ENCODE data around the gene NUDCD2.

The NUDCD2 gene

DNA sequence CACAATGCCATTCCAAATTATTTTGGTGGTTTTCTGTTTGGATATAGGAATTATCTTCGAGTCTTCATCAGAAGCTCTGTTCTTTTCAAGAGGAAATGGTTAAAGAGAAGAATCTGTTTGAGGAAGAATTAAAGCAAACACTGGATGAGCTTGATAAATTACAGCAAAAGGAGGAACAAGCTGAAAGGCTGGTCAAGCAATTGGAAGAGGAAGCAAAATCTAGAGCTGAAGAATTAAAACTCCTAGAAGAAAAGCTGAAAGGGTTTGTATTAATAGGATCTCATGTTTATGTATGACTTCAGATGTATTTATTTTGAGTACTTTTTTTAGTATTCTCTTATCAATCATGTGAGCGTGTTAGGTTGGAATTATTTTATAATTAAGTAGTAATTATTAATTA lies 15.5 kb upstream of the NUDCD2 start:
- no peak for TF ChIP-seq NFIC (IDR thresholded peaks at IDR 0.05)
- TF ChIP-seq, protein P1, sequence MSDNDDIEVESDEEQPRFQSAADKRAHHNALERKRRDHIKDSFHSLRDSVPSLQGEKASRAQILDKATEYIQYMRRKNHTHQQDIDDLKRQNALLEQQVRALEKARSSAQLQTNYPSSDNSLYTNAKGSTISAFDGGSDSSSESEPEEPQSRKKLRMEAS (IDR thresholded peaks at IDR 0.05), result no peak
- no peak for TF ChIP-seq TEAD4 (IDR thresholded peaks at IDR 0.05)
- TF ChIP-seq RAD21 (IDR thresholded peaks at IDR 0.05; ENCODE audit: low read depth), result no peak
- TF ChIP-seq, protein P2, sequence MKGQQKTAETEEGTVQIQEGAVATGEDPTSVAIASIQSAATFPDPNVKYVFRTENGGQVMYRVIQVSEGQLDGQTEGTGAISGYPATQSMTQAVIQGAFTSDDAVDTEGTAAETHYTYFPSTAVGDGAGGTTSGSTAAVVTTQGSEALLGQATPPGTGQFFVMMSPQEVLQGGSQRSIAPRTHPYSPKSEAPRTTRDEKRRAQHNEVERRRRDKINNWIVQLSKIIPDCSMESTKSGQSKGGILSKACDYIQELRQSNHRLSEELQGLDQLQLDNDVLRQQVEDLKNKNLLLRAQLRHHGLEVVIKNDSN (IDR thresholded peaks at IDR 0.05), result no peak
- no peak for TF ChIP-seq EP300 (IDR thresholded peaks at IDR 0.05; ENCODE audit: borderline replicate concordance)
- no peak for TF ChIP-seq CREB1 (IDR thresholded peaks at IDR 0.05; ENCODE audit: low read depth)
- TF ChIP-seq, protein P3, sequence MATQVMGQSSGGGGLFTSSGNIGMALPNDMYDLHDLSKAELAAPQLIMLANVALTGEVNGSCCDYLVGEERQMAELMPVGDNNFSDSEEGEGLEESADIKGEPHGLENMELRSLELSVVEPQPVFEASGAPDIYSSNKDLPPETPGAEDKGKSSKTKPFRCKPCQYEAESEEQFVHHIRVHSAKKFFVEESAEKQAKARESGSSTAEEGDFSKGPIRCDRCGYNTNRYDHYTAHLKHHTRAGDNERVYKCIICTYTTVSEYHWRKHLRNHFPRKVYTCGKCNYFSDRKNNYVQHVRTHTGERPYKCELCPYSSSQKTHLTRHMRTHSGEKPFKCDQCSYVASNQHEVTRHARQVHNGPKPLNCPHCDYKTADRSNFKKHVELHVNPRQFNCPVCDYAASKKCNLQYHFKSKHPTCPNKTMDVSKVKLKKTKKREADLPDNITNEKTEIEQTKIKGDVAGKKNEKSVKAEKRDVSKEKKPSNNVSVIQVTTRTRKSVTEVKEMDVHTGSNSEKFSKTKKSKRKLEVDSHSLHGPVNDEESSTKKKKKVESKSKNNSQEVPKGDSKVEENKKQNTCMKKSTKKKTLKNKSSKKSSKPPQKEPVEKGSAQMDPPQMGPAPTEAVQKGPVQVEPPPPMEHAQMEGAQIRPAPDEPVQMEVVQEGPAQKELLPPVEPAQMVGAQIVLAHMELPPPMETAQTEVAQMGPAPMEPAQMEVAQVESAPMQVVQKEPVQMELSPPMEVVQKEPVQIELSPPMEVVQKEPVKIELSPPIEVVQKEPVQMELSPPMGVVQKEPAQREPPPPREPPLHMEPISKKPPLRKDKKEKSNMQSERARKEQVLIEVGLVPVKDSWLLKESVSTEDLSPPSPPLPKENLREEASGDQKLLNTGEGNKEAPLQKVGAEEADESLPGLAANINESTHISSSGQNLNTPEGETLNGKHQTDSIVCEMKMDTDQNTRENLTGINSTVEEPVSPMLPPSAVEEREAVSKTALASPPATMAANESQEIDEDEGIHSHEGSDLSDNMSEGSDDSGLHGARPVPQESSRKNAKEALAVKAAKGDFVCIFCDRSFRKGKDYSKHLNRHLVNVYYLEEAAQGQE (IDR thresholded peaks at IDR 0.05; ENCODE audit: low read depth), result no peak
- no peak for TF ChIP-seq ZBTB7A (IDR thresholded peaks at IDR 0.05; ENCODE audit: low read depth)
- no peak for TF ChIP-seq EGR1 (IDR thresholded peaks at IDR 0.05)
- TF ChIP-seq TCF12 (IDR thresholded peaks at IDR 0.05; ENCODE audit: low read depth), result no peak
- no peak for TF ChIP-seq FOXM1 (IDR thresholded peaks at IDR 0.05; ENCODE audit: borderline replicate concordance, low read depth)
- no peak for TF ChIP-seq YY1 (IDR thresholded peaks at IDR 0.05; ENCODE audit: low read depth)
- TF ChIP-seq TAF1 (IDR thresholded peaks at IDR 0.05; ENCODE audit: low read depth), result no peak
- no peak for TF ChIP-seq CEBPB (IDR thresholded peaks at IDR 0.05)

DNA sequence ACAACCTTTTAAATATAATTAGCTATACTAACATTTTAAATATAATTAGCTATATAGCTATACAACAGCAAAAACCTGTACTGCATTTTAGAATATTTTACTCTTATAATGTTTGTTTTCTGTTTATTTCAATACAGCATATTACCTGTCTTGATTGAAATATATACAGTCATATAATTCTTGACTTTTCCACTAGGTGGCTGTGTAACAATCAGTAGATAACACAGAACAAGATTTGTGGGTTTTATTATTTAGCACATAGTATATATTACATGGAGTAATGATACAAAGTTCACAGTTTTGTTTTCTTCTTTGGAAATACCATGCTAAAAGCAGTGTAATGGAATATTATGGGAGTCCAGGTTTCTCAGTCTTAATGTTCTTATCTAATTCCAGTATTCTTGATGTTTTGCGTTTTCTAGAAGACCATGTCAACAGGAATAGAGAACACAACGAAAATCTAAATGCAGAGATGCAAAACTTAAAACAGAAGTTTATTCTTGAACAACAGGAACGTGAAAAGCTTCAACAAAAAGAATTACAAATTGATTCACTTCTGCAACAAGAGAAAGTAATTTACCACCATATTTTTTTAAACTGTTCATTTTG lies 13.8 kb upstream of the NUDCD2 start:
- TF ChIP-seq YY1 (IDR thresholded peaks at IDR 0.05; ENCODE audit: low read depth), result no peak
- TF ChIP-seq ZBTB7A (IDR thresholded peaks at IDR 0.05; ENCODE audit: low read depth), result no peak
- no peak for TF ChIP-seq CREB1 (IDR thresholded peaks at IDR 0.05; ENCODE audit: low read depth)
- TF ChIP-seq, protein P1 (IDR thresholded peaks at IDR 0.05), result no peak
- TF ChIP-seq CEBPB (IDR thresholded peaks at IDR 0.05), result no peak
- no peak for TF ChIP-seq EGR1 (IDR thresholded peaks at IDR 0.05)
- TF ChIP-seq, protein P3 (IDR thresholded peaks at IDR 0.05; ENCODE audit: low read depth), result no peak
- no peak for TF ChIP-seq TAF1 (IDR thresholded peaks at IDR 0.05; ENCODE audit: low read depth)
- TF ChIP-seq, protein P2 (IDR thresholded peaks at IDR 0.05), result no peak
- TF ChIP-seq TCF12 (IDR thresholded peaks at IDR 0.05; ENCODE audit: low read depth), result no peak
- no peak for TF ChIP-seq EP300 (IDR thresholded peaks at IDR 0.05; ENCODE audit: borderline replicate concordance)
- no peak for TF ChIP-seq RAD21 (IDR thresholded peaks at IDR 0.05; ENCODE audit: low read depth)
- TF ChIP-seq TEAD4 (IDR thresholded peaks at IDR 0.05), result no peak
- no peak for TF ChIP-seq FOXM1 (IDR thresholded peaks at IDR 0.05; ENCODE audit: borderline replicate concordance, low read depth)
- no peak for TF ChIP-seq NFIC (IDR thresholded peaks at IDR 0.05)

DNA sequence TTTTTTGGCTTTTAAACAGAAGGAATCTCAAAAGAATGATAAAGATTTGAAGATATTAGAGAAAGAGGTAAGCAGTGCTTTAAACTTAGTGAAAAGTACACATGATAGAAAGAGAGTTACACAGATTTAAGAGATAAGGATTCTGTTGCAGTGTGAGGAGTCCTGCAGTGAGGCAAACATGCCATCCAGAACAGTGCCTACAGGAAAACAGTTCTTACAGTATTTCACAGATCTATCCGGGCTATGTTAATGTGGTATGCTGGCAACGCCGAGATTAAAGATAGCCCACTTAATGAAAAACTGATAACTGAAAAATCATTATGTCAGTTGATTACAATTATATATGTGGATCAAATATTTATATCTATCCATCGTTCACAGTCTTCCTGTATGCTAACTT lies 7.8 kb upstream of the NUDCD2 start:
- no peak for TF ChIP-seq EP300 (IDR thresholded peaks at IDR 0.05; ENCODE audit: borderline replicate concordance)
- TF ChIP-seq, protein P3 (IDR thresholded peaks at IDR 0.05; ENCODE audit: low read depth), result no peak
- no peak for TF ChIP-seq CEBPB (IDR thresholded peaks at IDR 0.05)
- TF ChIP-seq TAF1 (IDR thresholded peaks at IDR 0.05; ENCODE audit: low read depth), result no peak
- no peak for TF ChIP-seq ZBTB7A (IDR thresholded peaks at IDR 0.05; ENCODE audit: low read depth)
- TF ChIP-seq YY1 (IDR thresholded peaks at IDR 0.05; ENCODE audit: low read depth), result no peak
- no peak for TF ChIP-seq FOXM1 (IDR thresholded peaks at IDR 0.05; ENCODE audit: borderline replicate concordance, low read depth)

DNA sequence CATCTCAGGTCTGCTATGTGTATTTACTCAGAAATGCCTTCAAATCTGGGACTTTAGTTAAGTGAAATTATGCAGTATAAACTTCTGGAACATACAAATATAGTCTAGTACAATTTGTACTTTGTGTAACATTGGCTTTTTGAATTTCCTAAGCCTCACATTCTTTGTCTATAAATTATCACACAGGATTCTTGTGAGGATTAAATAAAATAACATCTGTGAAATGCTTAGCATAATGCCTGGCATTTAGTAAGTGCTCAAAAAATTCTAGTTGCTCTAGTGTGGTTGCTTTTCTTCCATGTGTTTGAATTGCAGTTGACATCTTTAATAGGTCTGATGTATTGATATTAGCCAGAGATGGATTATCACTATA lies 3.1 kb upstream of the NUDCD2 start:
- no peak for TF ChIP-seq TAF1 (IDR thresholded peaks at IDR 0.05; ENCODE audit: low read depth)
- no peak for TF ChIP-seq TCF12 (IDR thresholded peaks at IDR 0.05; ENCODE audit: low read depth)
- TF ChIP-seq NFIC (IDR thresholded peaks at IDR 0.05), result no peak
- TF ChIP-seq RAD21 (IDR thresholded peaks at IDR 0.05; ENCODE audit: low read depth), result no peak
- no peak for TF ChIP-seq ZBTB7A (IDR thresholded peaks at IDR 0.05; ENCODE audit: low read depth)
- TF ChIP-seq FOXM1 (IDR thresholded peaks at IDR 0.05; ENCODE audit: borderline replicate concordance, low read depth), result no peak
- TF ChIP-seq, protein P3 (IDR thresholded peaks at IDR 0.05; ENCODE audit: low read depth), result no peak
- TF ChIP-seq EP300 (IDR thresholded peaks at IDR 0.05; ENCODE audit: borderline replicate concordance), result no peak
- TF ChIP-seq, protein P1 (IDR thresholded peaks at IDR 0.05), result no peak
- no peak for TF ChIP-seq TEAD4 (IDR thresholded peaks at IDR 0.05)
- no peak for TF ChIP-seq YY1 (IDR thresholded peaks at IDR 0.05; ENCODE audit: low read depth)
- TF ChIP-seq CREB1 (IDR thresholded peaks at IDR 0.05; ENCODE audit: low read depth), result no peak
- no peak for TF ChIP-seq CEBPB (IDR thresholded peaks at IDR 0.05)
- TF ChIP-seq EGR1 (IDR thresholded peaks at IDR 0.05), result no peak
- TF ChIP-seq, protein P2 (IDR thresholded peaks at IDR 0.05), result no peak

All from Ishikawa (cell line).